GM19324 (cell line): ENCODE data around the gene EDDM3A.
"Not testable (repeated sequence)": the region's sequence is repeated elsewhere in the genome, so short reads cannot be mapped to it uniquely, and the experiment has no call there.

Source experiments
- ATAC-seq: cut with Tn5 transposase; IDR thresholded peaks from one replicate; pipeline ENCODE4 v1.9.1; 2021; ENCODE audit warnings: mild to moderate bottlenecking, moderate library complexity; ENCODE audit not compliant: unreplicated experiment, low FRiP score

The EDDM3A gene

GRCh38 chr14:20732979-20733635 is 12.6 kb upstream of the EDDM3A start:
- ATAC-seq = no peak

GRCh38 chr14:20733684-20734429 is 11.8 kb upstream of the EDDM3A start:
- ATAC-seq = no peak

GRCh38 chr14:20734430-20734806 is 11.3 kb upstream of the EDDM3A start:
- ATAC-seq = peak; percentile 48

GRCh38 chr14:20738292-20738691 is 7.4 kb upstream of the EDDM3A start:
- not testable (repeated sequence) for ATAC-seq

GRCh38 chr14:20742132-20742531 is 3.6 kb upstream of the EDDM3A start:
- no peak for ATAC-seq

- no peak for ATAC-seq
These were observed 2.1 kb upstream of the EDDM3A start for GRCh38 chr14:20743556-20743955.

GRCh38 chr14:20746566-20746965 is 879 bp downstream of the EDDM3A start:
- no peak for ATAC-seq

- ATAC-seq = no peak
These were observed 2.8 kb downstream of the EDDM3A start for GRCh38 chr14:20748439-20748838.

- no peak for ATAC-seq
These were observed 4.5 kb downstream of the EDDM3A start for GRCh38 chr14:20750194-20750593.

GRCh38 chr14:20751963-20752562 is 6.4 kb downstream of the EDDM3A start:
- no peak for ATAC-seq

- ATAC-seq = no peak
These were observed 8.6 kb downstream of the EDDM3A start for GRCh38 chr14:20754308-20754707.

GRCh38 chr14:20755037-20755436 is 9.3 kb downstream of the EDDM3A start:
- no peak for ATAC-seq

GRCh38 chr14:20757965-20758364 is 12.3 kb downstream of the EDDM3A start:
- ATAC-seq = no peak

- ATAC-seq = not testable (repeated sequence)
These were observed 13.8 kb downstream of the EDDM3A start for GRCh38 chr14:20759465-20759864.

GRCh38 chr14:20760950-20761349 is 15.3 kb downstream of the EDDM3A start:
- no peak for ATAC-seq

- no peak for ATAC-seq
These were observed 22.9 kb downstream of the EDDM3A start for GRCh38 chr14:20768593-20768892.

- ATAC-seq = no peak
These were observed 23.7 kb downstream of the EDDM3A start for GRCh38 chr14:20769421-20769820.

GRCh38 chr14:20772650-20773049 is 27.0 kb downstream of the EDDM3A start:
- ATAC-seq = no peak

- ATAC-seq = no peak
These were observed 28.7 kb downstream of the EDDM3A start for GRCh38 chr14:20774258-20774824.

- ATAC-seq = no peak
These were observed 29.4 kb downstream of the EDDM3A start for GRCh38 chr14:20775043-20775442.

GRCh38 chr14:20775901-20776300 is 30.2 kb downstream of the EDDM3A start:
- ATAC-seq = no peak

- peak; percentile 23 for ATAC-seq
These were observed 36.1 kb downstream of the EDDM3A start for GRCh38 chr14:20781803-20782202.
